Measurements from ENCODE around the gene DIPK1C.

The DIPK1C gene

GRCh38 chr18:74453642-74454198 is 3.4 kb downstream of the DIPK1C start:
- no peak for DNase-seq (ENCODE audit: low read depth)
- no peak for TF ChIP-seq CTCF (IDR thresholded peaks at IDR 0.05; ENCODE audit: insufficient read depth, low read depth, low read length, missing control alignments)
- no peak overlapping the region for H3K4me3 ChIP-seq (ENCODE audit: low read depth, low read length)

- TF ChIP-seq CTCF (IDR thresholded peaks at IDR 0.05; ENCODE audit: insufficient read depth, low read depth, low read length, missing control alignments), result no peak
- DNase-seq (ENCODE audit: low read depth), result no peak
- no peak overlapping the region for H3K4me3 ChIP-seq (ENCODE audit: low read depth, low read length)
These were observed 4.0 kb downstream of the DIPK1C start for GRCh38 chr18:74453016-74453566.

- no peak for DNase-seq (ENCODE audit: low read depth)
- no peak overlapping the region for H3K4me3 ChIP-seq (ENCODE audit: low read depth, low read length)
- TF ChIP-seq CTCF (IDR thresholded peaks at IDR 0.05; ENCODE audit: insufficient read depth, low read depth, low read length, missing control alignments), result no peak
These were observed 6.0 kb downstream of the DIPK1C start for GRCh38 chr18:74451148-74451547.

GRCh38 chr18:74450626-74451025 is 6.5 kb downstream of the DIPK1C start:
- no peak for TF ChIP-seq CTCF (IDR thresholded peaks at IDR 0.05; ENCODE audit: insufficient read depth, low read depth, low read length, missing control alignments)
- no peak for DNase-seq (ENCODE audit: low read depth)

GRCh38 chr18:74447404-74448152 is 9.5 kb downstream of the DIPK1C start:
- no peak for TF ChIP-seq CTCF (IDR thresholded peaks at IDR 0.05; ENCODE audit: insufficient read depth, low read depth, low read length, missing control alignments)
- no peak overlapping the region for H3K4me3 ChIP-seq (ENCODE audit: low read depth, low read length)
- no peak for DNase-seq (ENCODE audit: low read depth)

More at GRCh38 chr18:74450626-74451025, 6.5 kb downstream of the DIPK1C start:
- no peak overlapping the region for H3K4me3 ChIP-seq (ENCODE audit: low read depth, low read length)

GRCh38 chr18:74446631-74447403 is 10.3 kb downstream of the DIPK1C start:
- no peak for TF ChIP-seq CTCF (IDR thresholded peaks at IDR 0.05; ENCODE audit: insufficient read depth, low read depth, low read length, missing control alignments)
- no peak for DNase-seq (ENCODE audit: low read depth)
- no peak overlapping the region for H3K4me3 ChIP-seq (ENCODE audit: low read depth, low read length)

Data from GM12865 (cell line).